Erythroblast (primary cell): ENCODE data around the gene PUM1.
"Not testable (repeated sequence)": the region's sequence is repeated elsewhere in the genome, so short reads cannot be mapped to it uniquely, and the experiment has no call there.

ENCODE experiments used
- DNase-seq, 2 experiments: peaks; one replicate each; lab custom pipeline; 2025; lab: John Stamatoyannopoulos, UW
- GATA1 ChIP-seq: IDR thresholded peaks from 2 replicates; pipeline ENCODE4 v1.6.1; 2011; ENCODE audit warnings: low read depth, mild to moderate bottlenecking, control low read depth, low read length, moderate library complexity
- POLR2A ChIP-seq: IDR thresholded peaks from 2 replicates; pipeline ENCODE4 v1.6.1; 2011; ENCODE audit warnings: mild to moderate bottlenecking, low read length

Gene PUM1

GRCh38 chr1:31095298-31095981 is 29.9 kb upstream of the PUM1 start:
- DNase-seq = no peak
- TF ChIP-seq POLR2A (no peak), GATA1 (no peak)

GRCh38 chr1:31088081-31088480 is 22.6 kb upstream of the PUM1 start:
- DNase-seq = not testable (repeated sequence)

GRCh38 chr1:31084782-31085569 is 19.5 kb upstream of the PUM1 start:
- TF ChIP-seq GATA1 (no peak), POLR2A (no peak)
- DNase-seq = peak; percentile 9 to 50

- TF ChIP-seq GATA1 = no peak
- no peak for TF ChIP-seq POLR2A
- no peak for DNase-seq
Measured at GRCh38 chr1:31082385-31082784, 16.9 kb upstream of the PUM1 start.

GRCh38 chr1:31073044-31073443 is 7.5 kb upstream of the PUM1 start:
- TF ChIP-seq POLR2A = no peak
- no peak for TF ChIP-seq GATA1
- no peak for DNase-seq

GRCh38 chr1:31072304-31072746 is 6.8 kb upstream of the PUM1 start:
- TF ChIP-seq GATA1 = no peak
- no peak for TF ChIP-seq POLR2A

GRCh38 chr1:31069392-31069791 is 3.9 kb upstream of the PUM1 start:
- TF ChIP-seq GATA1 (no peak), POLR2A (no peak)
- DNase-seq = no peak

More at GRCh38 chr1:31072304-31072746, 6.8 kb upstream of the PUM1 start:
- peak; percentile 54 to 72 for DNase-seq

- no peak for DNase-seq
- TF ChIP-seq GATA1 = no peak
Measured at GRCh38 chr1:31064718-31065309, 703 bp downstream of the PUM1 start.

GRCh38 chr1:31064111-31064717 is 1.3 kb downstream of the PUM1 start:
- no peak for TF ChIP-seq GATA1
- TF ChIP-seq POLR2A = no peak
- DNase-seq = peak; percentile 30 to 52

GRCh38 chr1:31063631-31064030 is 1.9 kb downstream of the PUM1 start:
- peak in 1 of 2 experiments; percentile 39 for DNase-seq
- TF ChIP-seq GATA1 = no peak
- TF ChIP-seq POLR2A = no peak

- no peak for TF ChIP-seq POLR2A
- TF ChIP-seq GATA1 = no peak
- peak in 1 of 2 experiments; percentile 32 for DNase-seq
Measured at GRCh38 chr1:31062867-31063380, 2.6 kb downstream of the PUM1 start.

- peak in 1 of 2 experiments; percentile 32 for DNase-seq
Measured at GRCh38 chr1:31062162-31062866, 3.2 kb downstream of the PUM1 start.

GRCh38 chr1:31058012-31058411 is 7.5 kb downstream of the PUM1 start:
- TF ChIP-seq GATA1 (no peak), POLR2A (no peak)
- DNase-seq = no peak

- no peak for DNase-seq
- no peak for TF ChIP-seq POLR2A
- no peak for TF ChIP-seq GATA1
Measured at GRCh38 chr1:31055953-31056352, 9.6 kb downstream of the PUM1 start.
